GM19463 (cell line): Measurements from ENCODE around the gene PRRT1.
"Not testable (repeated sequence)": the region's sequence is repeated elsewhere in the genome, so short reads cannot be mapped to it uniquely, and the experiment has no call there.

ENCODE experiments used
- ATAC-seq: cut with Tn5 transposase; IDR thresholded peaks from one replicate; pipeline ENCODE4 v1.9.1; 2021; ENCODE audit warnings: mild to moderate bottlenecking, moderate library complexity; ENCODE audit not compliant: unreplicated experiment

Gene PRRT1

GRCh38 chr6:32151863-32152768, at the start of gene PRRT1:
Gene PRRT1 (minus strand): TSS chr6:32151939. CDS start chr6:32151827, 112 bp downstream.
- no peak for ATAC-seq

- no peak for ATAC-seq
Observed at GRCh38 chr6:32200711-32201475, 49.2 kb upstream of the PRRT1 start.

- ATAC-seq, result no peak
Observed at GRCh38 chr6:32198866-32199265, 47.1 kb upstream of the PRRT1 start.

GRCh38 chr6:32198345-32198696, 46.6 kb upstream of the PRRT1 start:
- ATAC-seq, result no peak

- no peak for ATAC-seq
Observed at GRCh38 chr6:32196682-32197616, 45.2 kb upstream of the PRRT1 start.

- ATAC-seq, result peak; percentile 75
Observed at GRCh38 chr6:32195902-32196681, 44.4 kb upstream of the PRRT1 start.

GRCh38 chr6:32195652-32195901, 43.8 kb upstream of the PRRT1 start:
- ATAC-seq, result peak; percentile 76

- ATAC-seq, result no peak
Observed at GRCh38 chr6:32194825-32195651, 43.3 kb upstream of the PRRT1 start.

- no peak for ATAC-seq
Observed at GRCh38 chr6:32194388-32194787, 42.6 kb upstream of the PRRT1 start.

GRCh38 chr6:32193096-32193495, 41.4 kb upstream of the PRRT1 start:
- ATAC-seq, result not testable (repeated sequence)

- ATAC-seq, result no peak
Observed at GRCh38 chr6:32192608-32193039, 40.9 kb upstream of the PRRT1 start, which contains the start of gene GPSM3. Gene GPSM3 (minus strand): TSS chr6:32192643. CDS start chr6:32192513, 130 bp downstream.

GRCh38 chr6:32191696-32192607, 40.2 kb upstream of the PRRT1 start:
- no peak for ATAC-seq

- ATAC-seq, result no peak
Observed at GRCh38 chr6:32190911-32191677, 39.4 kb upstream of the PRRT1 start.

- ATAC-seq, result peak; percentile 60
Observed at GRCh38 chr6:32190054-32190851, 38.5 kb upstream of the PRRT1 start, which contains the start of gene PBX2. Gene PBX2 (minus strand): TSS chr6:32190202. CDS start chr6:32189915, 287 bp downstream.

GRCh38 chr6:32189742-32190053, 38.0 kb upstream of the PRRT1 start:
- no peak for ATAC-seq

GRCh38 chr6:32189069-32189741, 37.5 kb upstream of the PRRT1 start:
- no peak for ATAC-seq
